ENCODE results near the gene PIKFYVE.
A peak's percentile ranks its signal among the peaks of the same experiment; 100 is the strongest.
"Not testable (repeated sequence)": the region's sequence is repeated elsewhere in the genome, so short reads cannot be mapped to it uniquely, and the experiment has no call there.

Gene PIKFYVE

GRCh38 chr2:208265801-208266552 lies at the start of gene PIKFYVE:
TSS of gene PIKFYVE (plus strand) at chr2:208266255. CDS start at chr2:208271520, 5,265 bp downstream.
- H3K4me3 ChIP-seq (ENCODE audit: low read depth, low read length), result peak within 1 kb of the TSS; percentile 93
- DNase-seq (ENCODE audit: low read depth), result peak; percentile 94

GRCh38 chr2:208221873-208222272 lies 44.2 kb upstream of the PIKFYVE start:
- not testable (repeated sequence) for DNase-seq (ENCODE audit: low read depth); H3K4me3 ChIP-seq (ENCODE audit: low read depth, low read length)

GRCh38 chr2:208222351-208222750 lies 43.7 kb upstream of the PIKFYVE start:
- peak; percentile 10 for DNase-seq (ENCODE audit: low read depth)
- no peak overlapping the region for H3K4me3 ChIP-seq (ENCODE audit: low read depth, low read length)

- no peak overlapping the region for H3K4me3 ChIP-seq (ENCODE audit: low read depth, low read length)
- DNase-seq (ENCODE audit: low read depth), result no peak
Observed at GRCh38 chr2:208224802-208225201, 41.3 kb upstream of the PIKFYVE start.

- no peak overlapping the region for H3K4me3 ChIP-seq (ENCODE audit: low read depth, low read length)
- DNase-seq (ENCODE audit: low read depth), result no peak
Observed at GRCh38 chr2:208227581-208228232, 38.3 kb upstream of the PIKFYVE start.

- no peak overlapping the region for H3K4me3 ChIP-seq (ENCODE audit: low read depth, low read length)
- DNase-seq (ENCODE audit: low read depth), result no peak
Observed at GRCh38 chr2:208228476-208228875, 37.6 kb upstream of the PIKFYVE start.

- no peak overlapping the region for H3K4me3 ChIP-seq (ENCODE audit: low read depth, low read length)
- DNase-seq (ENCODE audit: low read depth), result no peak
Observed at GRCh38 chr2:208234786-208235185, 31.3 kb upstream of the PIKFYVE start.

GRCh38 chr2:208235860-208236259 lies 30.2 kb upstream of the PIKFYVE start:
- DNase-seq (ENCODE audit: low read depth), result no peak
- no peak overlapping the region for H3K4me3 ChIP-seq (ENCODE audit: low read depth, low read length)

- no peak overlapping the region for H3K4me3 ChIP-seq (ENCODE audit: low read depth, low read length)
- no peak for DNase-seq (ENCODE audit: low read depth)
Observed at GRCh38 chr2:208239770-208240493, 26.1 kb upstream of the PIKFYVE start.

GRCh38 chr2:208240619-208241209 lies 25.3 kb upstream of the PIKFYVE start:
- DNase-seq (ENCODE audit: low read depth), result no peak
- H3K4me3 ChIP-seq (ENCODE audit: low read depth, low read length), result no peak overlapping the region

- no peak overlapping the region for H3K4me3 ChIP-seq (ENCODE audit: low read depth, low read length)
- DNase-seq (ENCODE audit: low read depth), result no peak
Observed at GRCh38 chr2:208244422-208244821, 21.6 kb upstream of the PIKFYVE start.

- no peak for DNase-seq (ENCODE audit: low read depth)
- no peak overlapping the region for H3K4me3 ChIP-seq (ENCODE audit: low read depth, low read length)
Observed at GRCh38 chr2:208245746-208246145, 20.3 kb upstream of the PIKFYVE start.

- H3K4me3 ChIP-seq (ENCODE audit: low read depth, low read length), result no peak overlapping the region
- DNase-seq (ENCODE audit: low read depth), result no peak
Observed at GRCh38 chr2:208248601-208249000, 17.5 kb upstream of the PIKFYVE start.

GRCh38 chr2:208249296-208249695 lies 16.8 kb upstream of the PIKFYVE start:
- H3K4me3 ChIP-seq (ENCODE audit: low read depth, low read length), result no peak overlapping the region
- DNase-seq (ENCODE audit: low read depth), result no peak

GRCh38 chr2:208250388-208250787 lies 15.7 kb upstream of the PIKFYVE start:
- no peak for DNase-seq (ENCODE audit: low read depth)
- H3K4me3 ChIP-seq (ENCODE audit: low read depth, low read length), result no peak overlapping the region

GRCh38 chr2:208251098-208251497 lies 15.0 kb upstream of the PIKFYVE start:
- DNase-seq (ENCODE audit: low read depth), result no peak
- H3K4me3 ChIP-seq (ENCODE audit: low read depth, low read length), result no peak overlapping the region

GRCh38 chr2:208252716-208253492 lies 13.2 kb upstream of the PIKFYVE start:
- DNase-seq (ENCODE audit: low read depth), result no peak
- H3K4me3 ChIP-seq (ENCODE audit: low read depth, low read length), result peak overlapping the region; percentile 71

- H3K4me3 ChIP-seq (ENCODE audit: low read depth, low read length), result peak overlapping the region; percentile 71
- no peak for DNase-seq (ENCODE audit: low read depth)
Observed at GRCh38 chr2:208253600-208254117, 12.4 kb upstream of the PIKFYVE start.
